ENCODE data around the gene KRTAP5-3.

GRCh38 chr11:1642288-1643145 is 34.3 kb upstream of the KRTAP5-3 start:
- no peak for TF ChIP-seq CTCF (IDR thresholded peaks at IDR 0.05)
- TF ChIP-seq EZH2 (IDR thresholded peaks at IDR 0.05; ENCODE audit: borderline replicate concordance, insufficient read depth, low read depth, low read length, poor library complexity, severe bottlenecking): no peak
